Neuronal stem cell (in vitro differentiated cells): ENCODE results near the gene ARHGAP26.
A peak's percentile ranks its signal among the peaks of the same experiment; 100 is the strongest.

Experiments used
- DNase-seq: peaks from one replicate; pipeline ENCODE4 v3.0.0-alpha.2; 2013; ENCODE audit warnings: low spot score
- H2AFZ ChIP-seq: one replicate; pipeline ENCODE4 v1.6.1; 2013; ENCODE audit warnings: mild to moderate bottlenecking, low read length, inconsistent platforms
- H2AK5ac ChIP-seq: 2 replicates; pipeline ENCODE4 v1.6.1; 2013; ENCODE audit warnings: low read depth, mild to moderate bottlenecking, inconsistent platforms, low read length, moderate library complexity, mixed read lengths
- H2BK120ac ChIP-seq: 2 replicates; pipeline ENCODE4 v1.6.1; 2013; ENCODE audit warnings: low read depth, mild to moderate bottlenecking, inconsistent platforms, low read length, moderate library complexity, mixed read lengths
- H2BK12ac ChIP-seq: one replicate; pipeline ENCODE4 v1.6.1; 2013; ENCODE audit warnings: low read length, inconsistent platforms
- H2BK15ac ChIP-seq: 2 replicates; pipeline ENCODE4 v1.6.1; 2013; ENCODE audit warnings: mild to moderate bottlenecking, low read length, inconsistent platforms, mixed read lengths
- H2BK5ac ChIP-seq: one replicate; pipeline ENCODE4 v1.6.1; 2013; ENCODE audit warnings: inconsistent platforms, mild to moderate bottlenecking, low read length, moderate library complexity
- H3K14ac ChIP-seq: one replicate; pipeline ENCODE4 v1.6.1; 2013; ENCODE audit warnings: low read length, inconsistent platforms
- H3K18ac ChIP-seq: 2 replicates; pipeline ENCODE4 v1.6.1; 2013; ENCODE audit warnings: low read length, inconsistent platforms
- H3K23ac ChIP-seq: 2 replicates; pipeline ENCODE4 v1.6.1; 2013; ENCODE audit warnings: low read depth, mild to moderate bottlenecking, mixed read lengths, low read length, inconsistent platforms; ENCODE audit not compliant: poor library complexity
- H3K27ac ChIP-seq: replicated peaks from 3 replicates; pipeline ENCODE4 v1.5.1; 2013; ENCODE audit warnings: low read length, inconsistent platforms
- H3K27me3 ChIP-seq, 3 experiments: 2 replicates each; pipeline ENCODE4 v1.6.1; 2013; ENCODE audit warnings: low read length in 3 of 3, mild to moderate bottlenecking in 2 of 3, inconsistent platforms in 1 of 3, low read depth in 1 of 3, mixed read lengths in 1 of 3, moderate library complexity in 1 of 3; ENCODE audit not compliant: control insufficient read depth in 3 of 3, insufficient read depth in 3 of 3
- H3K36me3 ChIP-seq, 2 donors: replicated peaks in 1 of 2; 2 replicates each; pipeline ENCODE4 v1.6.1; 2013; ENCODE audit warnings: low read length in 2 of 2; ENCODE audit not compliant: control insufficient read depth in 2 of 2, insufficient read depth in 2 of 2
- H3K4ac ChIP-seq: 2 replicates; pipeline ENCODE4 v1.6.1; 2013; ENCODE audit warnings: inconsistent platforms, mild to moderate bottlenecking, low read length, moderate library complexity
- H3K4me1 ChIP-seq, 2 donors: 1 replicate in 1 of 2; 2 replicates in 1 of 2; pipeline ENCODE4 v1.6.1; 2013; ENCODE audit warnings: low read length in 2 of 2, low read depth in 1 of 2; ENCODE audit not compliant: control insufficient read depth in 2 of 2, insufficient read depth in 1 of 2
- H3K4me2 ChIP-seq: one replicate; pipeline ENCODE4 v1.6.1; 2013; ENCODE audit warnings: mild to moderate bottlenecking, low read length, inconsistent platforms; ENCODE audit not compliant: insufficient read depth, poor library complexity, severe bottlenecking
- H3K4me3 ChIP-seq, 2 donors: 2 replicates each; pipeline ENCODE4 v1.5.1; 2013; ENCODE audit warnings: low read length in 2 of 2, mild to moderate bottlenecking in 2 of 2, inconsistent platforms in 1 of 2, moderate library complexity in 1 of 2
- H3K79me1 ChIP-seq: one replicate; pipeline ENCODE4 v1.6.1; 2013; ENCODE audit warnings: low read depth, mild to moderate bottlenecking, inconsistent platforms, low read length, moderate library complexity
- H3K9ac ChIP-seq: one replicate; pipeline ENCODE4 v1.6.1; 2013; ENCODE audit warnings: mild to moderate bottlenecking, low read depth, low read length, inconsistent platforms; ENCODE audit not compliant: poor library complexity
- H3K9me3 ChIP-seq, 2 donors: replicated peaks in 1 of 2; 2 replicates each; pipeline versions ENCODE3 to v1.6.1; 2013; ENCODE audit warnings: low read length in 2 of 2, mild to moderate bottlenecking in 2 of 2, inconsistent platforms in 1 of 2, low read depth in 1 of 2, mixed read lengths in 1 of 2, moderate library complexity in 1 of 2; ENCODE audit not compliant: control insufficient read depth in 2 of 2, insufficient read depth in 1 of 2
- H4K8ac ChIP-seq: one replicate; pipeline ENCODE4 v1.6.1; 2013; ENCODE audit warnings: low read depth, mild to moderate bottlenecking, inconsistent platforms, low read length, moderate library complexity
- H4K91ac ChIP-seq: one replicate; pipeline ENCODE4 v1.6.1; 2013; ENCODE audit warnings: low read length, low read depth, mild to moderate bottlenecking, inconsistent platforms; ENCODE audit not compliant: poor library complexity
- WGBS, 2 donors: extraction: QIAGEN DNeasy Blood & Tissue Kit; methylation state at CpG; one replicate each; pipeline ENCODE4 v1.1.7; 2013; ENCODE audit warnings: missing lambda C conversion rate in 2 of 2, mixed read lengths in 1 of 2; ENCODE audit not compliant: insufficient read length in 2 of 2, insufficient replicate concordance in 1 of 2; ENCODE audit errors: extremely low coverage in 2 of 2; 5-methylcytosine and 5-hydroxymethylcytosine counted together

The ARHGAP26 gene

DNA sequence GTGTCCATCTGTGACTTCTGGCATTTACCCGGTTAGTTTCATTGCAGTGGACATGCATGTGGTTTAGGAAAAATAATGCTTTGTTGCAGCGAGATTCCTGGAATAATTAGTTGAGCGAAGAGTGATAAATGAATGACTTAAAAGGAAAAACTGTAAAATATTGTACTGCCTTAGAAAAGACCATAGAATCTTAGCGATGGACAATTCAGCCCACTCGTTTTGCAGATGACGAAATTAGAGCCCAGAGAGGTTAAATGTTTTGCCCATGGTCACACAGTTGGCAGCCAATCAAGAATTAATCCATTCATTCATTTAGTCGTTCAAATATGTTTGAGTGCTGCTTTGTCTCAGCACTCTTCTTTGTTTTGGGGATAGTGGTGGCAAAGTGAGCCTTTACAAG, 107.9 kb downstream of the ARHGAP26 start:
- peaks cover 11 to 18% of the 10 kb centered on the region in 2 donors for H3K4me1 ChIP-seq

DNA sequence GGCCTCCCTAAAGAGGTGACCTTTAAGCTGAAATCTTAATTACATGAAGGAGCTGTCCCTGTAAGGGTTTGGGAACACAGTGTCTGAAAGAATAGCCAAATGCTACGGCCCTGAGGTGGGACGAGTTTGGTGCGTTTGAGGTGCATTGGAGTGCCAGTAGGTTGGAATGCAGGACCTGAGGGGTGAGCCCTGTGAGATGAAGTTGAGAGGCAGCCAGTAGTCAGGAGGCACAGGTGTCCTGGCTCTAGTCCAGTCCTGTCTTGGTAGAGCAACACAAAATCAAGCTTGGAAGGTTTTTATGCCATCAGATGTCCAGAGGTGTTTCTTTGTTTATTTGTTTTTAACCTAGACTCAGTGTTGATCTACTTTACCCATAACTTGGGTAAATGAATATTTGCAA, 108.5 kb downstream of the ARHGAP26 start:
- H3K27me3 ChIP-seq: no peaks in the 10 kb centered on the region
- H2BK5ac ChIP-seq: no peak overlapping the region
- no peaks in the 10 kb centered on the region for H3K36me3 ChIP-seq
- no peak overlapping the region for H2AFZ ChIP-seq
- no peak for DNase-seq
- H3K79me1 ChIP-seq: no peaks in the 10 kb centered on the region
- no peak overlapping the region for H3K4ac ChIP-seq
- no peak overlapping the region for H3K4me2 ChIP-seq
- no CpG with 5 or more reads among the region's 3 CpGs for WGBS, 2 donors
- H3K14ac ChIP-seq: no peak overlapping the region
- H3K9ac ChIP-seq: no peak overlapping the region
- no peak overlapping the region for H3K23ac ChIP-seq
- H2BK12ac ChIP-seq: no peak overlapping the region
- H4K8ac ChIP-seq: no peak overlapping the region
- no peak overlapping the region for H3K18ac ChIP-seq
- peaks cover 11 to 18% of the 10 kb centered on the region in 2 donors for H3K4me1 ChIP-seq
- no peaks in the 10 kb centered on the region for H3K9me3 ChIP-seq
- H2BK120ac ChIP-seq: no peak overlapping the region
- no peak overlapping the region for H2AK5ac ChIP-seq
- no peak overlapping the region for H3K27ac ChIP-seq
- no peak overlapping the region for H3K4me3 ChIP-seq
- H4K91ac ChIP-seq: no peak overlapping the region
- H2BK15ac ChIP-seq: no peak overlapping the region

More for the DNA sequence above, 107.9 kb downstream of the ARHGAP26 start:
- Histone ChIP-seq H4K8ac (no peak overlapping the region), H2BK5ac (no peak overlapping the region), H2BK15ac (no peak overlapping the region), H3K4ac (no peak overlapping the region), H3K4me3 (no peak overlapping the region), H2AFZ (no peak overlapping the region), H3K27ac (no peak overlapping the region), H4K91ac (no peak overlapping the region), H3K36me3 (no peaks in the 10 kb centered on the region), H3K79me1 (no peaks in the 10 kb centered on the region), H2AK5ac (no peak overlapping the region), H3K23ac (no peak overlapping the region), H3K18ac (no peak overlapping the region), H3K9ac (no peak overlapping the region), H3K14ac (no peak overlapping the region), H2BK12ac (no peak overlapping the region), H2BK120ac (no peak overlapping the region), H3K27me3 (no peaks in the 10 kb centered on the region), H3K9me3 (no peaks in the 10 kb centered on the region), H3K4me2 (no peak overlapping the region)
- DNase-seq: no peak
- WGBS, 2 donors: no CpG with 5 or more reads among the region's 7 CpGs

DNA sequence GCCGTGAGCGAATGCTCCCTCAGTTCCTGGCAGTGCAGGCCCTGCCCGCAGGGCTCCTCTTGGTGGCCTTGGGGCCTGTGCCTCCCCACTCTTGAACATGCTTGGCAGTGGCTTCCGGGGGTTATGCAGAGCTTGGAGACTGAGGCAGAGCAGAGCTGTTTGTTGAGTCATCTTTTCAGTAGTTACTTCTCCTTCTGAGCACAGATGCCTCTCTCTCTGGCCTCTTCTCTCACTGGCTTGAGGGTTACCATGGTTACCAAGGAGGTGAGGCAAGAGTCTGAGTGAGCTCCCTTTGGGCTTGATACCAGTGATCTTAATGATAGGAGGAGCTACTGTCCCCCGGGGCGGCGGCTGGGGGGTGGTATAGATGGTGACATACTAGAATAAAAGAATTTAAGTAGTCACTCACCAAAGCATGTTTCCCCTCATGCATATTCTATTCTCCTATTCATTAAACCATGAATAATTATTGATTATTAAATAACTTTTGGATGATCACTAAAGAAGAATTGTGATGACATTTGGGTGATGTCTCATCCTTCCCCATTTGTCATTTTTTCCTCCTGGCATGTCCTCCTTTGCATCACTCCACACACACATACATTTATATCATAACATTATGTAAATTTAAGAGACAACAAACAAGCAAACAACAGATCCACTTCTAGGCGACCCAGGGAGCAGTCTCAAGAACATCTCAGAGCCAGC, 111.1 kb downstream of the ARHGAP26 start:
- Histone ChIP-seq H3K23ac (no peak overlapping the region), H4K91ac (no peak overlapping the region), H3K4me2 (no peak overlapping the region), H2AFZ (no peak overlapping the region), H2AK5ac (no peak overlapping the region), H2BK5ac (no peak overlapping the region), H3K9ac (no peak overlapping the region), H3K18ac (no peak overlapping the region), H3K4ac (no peak overlapping the region), H3K27ac (no peak overlapping the region), H3K36me3 (no peaks in the 10 kb centered on the region), H3K14ac (no peak overlapping the region), H2BK120ac (no peak overlapping the region), H3K9me3 (no peaks in the 10 kb centered on the region), H3K79me1 (no peaks in the 10 kb centered on the region), H3K4me3 (no peak overlapping the region), H3K27me3 (no peaks in the 10 kb centered on the region), H4K8ac (no peak overlapping the region), H2BK15ac (no peak overlapping the region), H2BK12ac (no peak overlapping the region), H3K4me1 (peaks cover 11 to 21% of the 10 kb centered on the region in 2 donors)
- WGBS, 2 donors: no CpG with 5 or more reads among the region's 8 CpGs
- DNase-seq: peak; percentile 43

DNA sequence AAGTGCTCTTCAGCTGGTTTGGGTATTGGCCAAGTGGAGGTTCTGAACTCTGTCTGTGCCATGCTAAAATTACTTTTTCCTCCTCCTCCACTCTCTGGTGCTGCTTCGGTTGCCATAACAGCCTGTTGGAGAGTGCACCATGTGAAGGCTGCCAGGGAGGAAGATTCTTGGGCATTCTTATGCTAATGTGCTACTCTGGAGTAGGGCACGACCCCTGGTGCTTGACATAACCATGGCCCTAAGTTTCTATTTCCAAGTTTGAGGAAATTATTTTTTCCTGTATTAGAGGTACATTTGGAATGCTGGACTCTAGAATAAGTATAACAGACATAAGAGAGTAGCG, 111.6 kb downstream of the ARHGAP26 start:
- Histone ChIP-seq H3K4me1 (peaks cover 11 to 21% of the 10 kb centered on the region in 2 donors), H2BK120ac (no peak overlapping the region), H3K4ac (no peak overlapping the region), H2AFZ (no peak overlapping the region), H2BK15ac (no peak overlapping the region), H2AK5ac (no peak overlapping the region), H4K8ac (no peak overlapping the region), H2BK5ac (no peak overlapping the region), H3K4me3 (no peak overlapping the region), H3K9me3 (no peaks in the 10 kb centered on the region), H3K4me2 (no peak overlapping the region), H3K27me3 (no peaks in the 10 kb centered on the region), H3K9ac (no peak overlapping the region), H3K27ac (no peak overlapping the region), H4K91ac (no peak overlapping the region), H3K79me1 (no peaks in the 10 kb centered on the region), H3K36me3 (no peaks in the 10 kb centered on the region), H2BK12ac (no peak overlapping the region), H3K23ac (no peak overlapping the region), H3K14ac (no peak overlapping the region), H3K18ac (no peak overlapping the region)
- WGBS, 2 donors: no CpG with 5 or more reads among the region's 3 CpGs
- DNase-seq: no peak
